CD8-positive, alpha-beta memory T cell (primary cell): Measurements from ENCODE around the gene COMP. TPM values are rescaled to one million over a fixed set of nuclear protein-coding genes. Genes with fewer than 3 reads are reported as not detected.

Experiments
- CTCF ChIA-PET: fragments of 350-600 bp; sonication (Branson Sonifier 250); formaldehyde crosslinking; loops from one replicate; lab custom pipeline; 2021; ENCODE audit warnings: antibody characterized with exemption; lab: Charles Lee
- POLR2A ChIA-PET: fragments of 350-600 bp; sonication (Branson Sonifier 250); formaldehyde crosslinking; loops from one replicate; lab custom pipeline; 2021; ENCODE audit warnings: antibody characterized with exemption; lab: Charles Lee
- DNase-seq, 5 donors: peaks; one replicate each; pipeline versions ENCODE4 v3.0.0 to v3.0.0-alpha.2; 2020 to 2022; ENCODE audit warnings: mixed read lengths in 1 of 5
- H3K27ac ChIP-seq: one replicate; pipeline ENCODE4 v1.7.0; 2013; ENCODE audit warnings: low read depth, mild to moderate bottlenecking, low read length, moderate library complexity
- H3K27me3 ChIP-seq: 2 replicates; pipeline ENCODE4 v1.7.0; 2013; ENCODE audit warnings: low read length, mild to moderate bottlenecking; ENCODE audit not compliant: insufficient read depth, poor library complexity, severe bottlenecking
- H3K36me3 ChIP-seq: 2 replicates; pipeline ENCODE4 v1.7.0; 2013; ENCODE audit warnings: mild to moderate bottlenecking, low read length, moderate library complexity; ENCODE audit not compliant: insufficient read depth
- H3K4me1 ChIP-seq: 2 replicates; pipeline ENCODE4 v1.7.0; 2013; ENCODE audit warnings: mild to moderate bottlenecking, low read length, moderate library complexity; ENCODE audit not compliant: insufficient read depth
- H3K4me3 ChIP-seq: 2 replicates; pipeline ENCODE4 v1.7.0; 2013; ENCODE audit warnings: mild to moderate bottlenecking, low read length
- H3K9me3 ChIP-seq: 2 replicates; pipeline ENCODE4 v1.7.0; 2013; ENCODE audit warnings: mild to moderate bottlenecking, low read length
- H3K27ac Mint-ChIP-seq, 8 donors: one replicate each; pipeline ENCODE4 v1.8.0; 2020 to 2021; ENCODE audit warnings: mixed read lengths in 8 of 8, mild to moderate bottlenecking in 6 of 8, inconsistent platforms in 3 of 8, moderate library complexity in 3 of 8
- H3K27me3 Mint-ChIP-seq, 2 donors: one replicate each; pipeline ENCODE4 v1.8.0; 2020 to 2021; ENCODE audit warnings: mixed read lengths in 2 of 2, mild to moderate bottlenecking in 1 of 2, moderate library complexity in 1 of 2
- H3K36me3 Mint-ChIP-seq, 3 donors: one replicate each; pipeline ENCODE4 v1.8.0; 2020 to 2021; ENCODE audit warnings: mixed read lengths in 3 of 3, inconsistent platforms in 1 of 3, mild to moderate bottlenecking in 1 of 3
- H3K4me1 Mint-ChIP-seq, 3 donors: one replicate each; pipeline ENCODE4 v1.8.0; 2020 to 2021; ENCODE audit warnings: mixed read lengths in 3 of 3, inconsistent platforms in 1 of 3, mild to moderate bottlenecking in 1 of 3
- H3K4me3 Mint-ChIP-seq, 7 donors: one replicate each; pipeline ENCODE4 v1.8.0; 2020 to 2021; ENCODE audit warnings: mixed read lengths in 7 of 7, mild to moderate bottlenecking in 6 of 7, moderate library complexity in 4 of 7, inconsistent platforms in 2 of 7
- H3K9me3 Mint-ChIP-seq, 5 donors: one replicate each; pipeline ENCODE4 v1.8.0; 2020 to 2022; ENCODE audit warnings: mixed read lengths in 5 of 5, mild to moderate bottlenecking in 3 of 5, moderate library complexity in 2 of 5, inconsistent platforms in 1 of 5
- polyA plus RNA-seq: library from polyadenylated mRNA; unstranded; fragments of 300-500 nt; fragmentation: Illumina TruSeq; gene quantifications from one replicate; pipeline ENCODE4 v1.2.3, GENCODE V29; 2021
- total RNA-seq, 2 experiments: library from RNA; stranded (reverse); gene quantifications; one replicate each; pipeline ENCODE4 v1.2.3, GENCODE V29; 2021

Gene COMP
- not detected for total RNA-seq
- polyA plus RNA-seq = not detected

- ChIA-PET CTCF (no interaction called here), POLR2A (no interaction called here)
- no peak within 1 kb of the TSS for H3K27ac ChIP-seq
- peaks cover 0 to 1% (median 0%) of the 10 kb centered on the region in 3 donors for H3K36me3 Mint-ChIP-seq
- H3K9me3 Mint-ChIP-seq = peaks cover 0 to 7% (median 0%) of the 10 kb centered on the region in 5 donors
- no peak within 1 kb of the TSS for H3K4me3 ChIP-seq
- H3K4me1 ChIP-seq = peaks cover 19% of the 10 kb centered on the region
- H3K27me3 ChIP-seq = peaks cover 30% of the 10 kb centered on the region
- peak within 1 kb of the TSS in 3 of 8 donors; percentile 21 to 73 (median 52) for H3K27ac Mint-ChIP-seq
- DNase-seq = no peak
- H3K9me3 ChIP-seq = no peaks in the 10 kb centered on the region
- H3K4me3 Mint-ChIP-seq = peak within 1 kb of the TSS; percentile 55 to 90 (median 79)
- H3K4me1 Mint-ChIP-seq = peaks cover 23 to 43% (median 28%) of the 10 kb centered on the region in 3 donors
- H3K36me3 ChIP-seq = no peaks in the 10 kb centered on the region
- H3K27me3 Mint-ChIP-seq = peaks cover 58 to 77% of the 10 kb centered on the region in 2 donors
Measured at GRCh38 chr19:18790566-18791314, at the start of gene COMP. TSS of gene COMP (minus strand) at chr19:18791305. CDS start at chr19:18791269, 36 bp downstream.

- H3K4me1 ChIP-seq = peaks cover 85% of the 10 kb centered on the region
- no peak overlapping the region for H3K4me3 ChIP-seq
- Mint-ChIP-seq H3K36me3 (peaks cover 0 to 38% (median 4%) of the 10 kb centered on the region in 3 donors), H3K27me3 (peaks cover 0 to 3% of the 10 kb centered on the region in 2 donors), H3K27ac (peak overlapping the region; percentile 23 to 85 (median 66)), H3K4me3 (peak overlapping the region in 5 of 7 donors; percentile 17 to 78 (median 61)), H3K9me3 (no peaks in the 10 kb centered on the region), H3K4me1 (peaks cover 82 to 96% (median 93%) of the 10 kb centered on the region in 3 donors)
- no peak overlapping the region for H3K27ac ChIP-seq
- H3K27me3 ChIP-seq = no peaks in the 10 kb centered on the region
- peaks cover 12% of the 10 kb centered on the region for H3K36me3 ChIP-seq
- no peaks in the 10 kb centered on the region for H3K9me3 ChIP-seq
- POLR2A ChIA-PET = interaction anchor here (1.4 kb wide), 1 partner anchor 8 kb away, joined by 6 read pairs; the partner anchor contains the start of gene UPF1
- CTCF ChIA-PET = interaction anchor here (1.1 to 3.1 kb wide), 5 partner anchors 9 to 390 kb away, joined by 4 to 22 read pairs (median 5); partner anchors contain the start of genes REX1BD and UPF1
- no peak for DNase-seq
Measured at GRCh38 chr19:18840288-18841267, 49.5 kb upstream of the COMP start.

GRCh38 chr19:18839465-18840287 is 48.6 kb upstream of the COMP start:
- ChIA-PET POLR2A (no interaction called here), CTCF (interaction anchor here (1.1 to 1.7 kb wide), 4 partner anchors 9 to 389 kb away, joined by 4 to 6 read pairs (median 4); partner anchors contain the start of gene REX1BD)
- DNase-seq = no peak
- peaks cover 85% of the 10 kb centered on the region for H3K4me1 ChIP-seq
- Mint-ChIP-seq H3K36me3 (peaks cover 0 to 45% (median 8%) of the 10 kb centered on the region in 3 donors), H3K4me1 (peaks cover 81 to 97% (median 94%) of the 10 kb centered on the region in 3 donors), H3K4me3 (peak overlapping the region in 5 of 7 donors; percentile 24 to 53 (median 35)), H3K27me3 (peaks cover 0 to 2% of the 10 kb centered on the region in 2 donors), H3K9me3 (no peaks in the 10 kb centered on the region), H3K27ac (peak overlapping the region; percentile 23 to 79 (median 64))
- H3K27me3 ChIP-seq = no peaks in the 10 kb centered on the region
- H3K4me3 ChIP-seq = no peak overlapping the region
- peaks cover 19% of the 10 kb centered on the region for H3K36me3 ChIP-seq
- no peaks in the 10 kb centered on the region for H3K9me3 ChIP-seq
- H3K27ac ChIP-seq = no peak overlapping the region

GRCh38 chr19:18834644-18834984 is 43.5 kb upstream of the COMP start:
- Histone ChIP-seq H3K27ac (no peak overlapping the region), H3K9me3 (no peaks in the 10 kb centered on the region), H3K27me3 (no peaks in the 10 kb centered on the region), H3K4me1 (peaks cover 58% of the 10 kb centered on the region), H3K36me3 (peaks cover 19% of the 10 kb centered on the region), H3K4me3 (peak overlapping the region; percentile 77)
- Mint-ChIP-seq H3K36me3 (peaks cover 0 to 60% (median 6%) of the 10 kb centered on the region in 3 donors), H3K9me3 (no peaks in the 10 kb centered on the region), H3K27ac (peak overlapping the region; percentile 4 to 96 (median 91)), H3K27me3 (no peaks in the 10 kb centered on the region), H3K4me1 (peaks cover 60 to 68% (median 67%) of the 10 kb centered on the region in 3 donors), H3K4me3 (peak overlapping the region; percentile 89 to 98 (median 92))
- no peak for DNase-seq
- POLR2A ChIA-PET = no interaction called here
- CTCF ChIA-PET = interaction anchor here (2.0 kb wide), 1 partner anchor 13 kb away, joined by 6 read pairs; no protein-coding TSS in a partner anchor

GRCh38 chr19:18833849-18834643 is 42.9 kb upstream of the COMP start:
- Histone ChIP-seq H3K27ac (peak overlapping the region; percentile 27), H3K4me1 (peaks cover 52% of the 10 kb centered on the region), H3K27me3 (no peaks in the 10 kb centered on the region), H3K4me3 (peak overlapping the region; percentile 77), H3K9me3 (no peaks in the 10 kb centered on the region), H3K36me3 (peaks cover 19% of the 10 kb centered on the region)
- peaks cover 54 to 63% (median 62%) of the 10 kb centered on the region in 3 donors for H3K4me1 Mint-ChIP-seq
- CTCF ChIA-PET = interaction anchor here (0.8 to 2.0 kb wide), 3 partner anchors 11 to 240 kb away, joined by 3 to 6 read pairs (median 3); no protein-coding TSS in a partner anchor
- H3K36me3 Mint-ChIP-seq = peaks cover 0 to 56% (median 6%) of the 10 kb centered on the region in 3 donors
- H3K4me3 Mint-ChIP-seq = peak overlapping the region; percentile 89 to 98 (median 92)
- peak overlapping the region; percentile 70 to 96 (median 92) for H3K27ac Mint-ChIP-seq
- peaks cover 0 to under 1% of the 10 kb centered on the region in 2 donors for H3K27me3 Mint-ChIP-seq
- no peaks in the 10 kb centered on the region for H3K9me3 Mint-ChIP-seq
- POLR2A ChIA-PET = interaction anchor here (0.5 kb wide), 1 partner anchor 337 kb away, joined by 6 read pairs; no protein-coding TSS in a partner anchor
- no peak for DNase-seq

- no peaks in the 10 kb centered on the region for H3K9me3 Mint-ChIP-seq
- Histone ChIP-seq H3K27ac (peak overlapping the region; percentile 78), H3K27me3 (no peaks in the 10 kb centered on the region), H3K9me3 (no peaks in the 10 kb centered on the region), H3K36me3 (peaks cover 19% of the 10 kb centered on the region), H3K4me1 (peaks cover 46% of the 10 kb centered on the region), H3K4me3 (peak overlapping the region; percentile 77)
- H3K27ac Mint-ChIP-seq = peak overlapping the region; percentile 83 to 98 (median 94)
- peaks cover 0 to 50% (median 6%) of the 10 kb centered on the region in 3 donors for H3K36me3 Mint-ChIP-seq
- H3K27me3 Mint-ChIP-seq = peaks cover 3 to 6% of the 10 kb centered on the region in 2 donors
- ChIA-PET POLR2A (interaction anchor here (1.2 to 1.9 kb wide), 2 partner anchors 8 to 239 kb away, joined by 3 to 6 read pairs; no protein-coding TSS in a partner anchor), CTCF (interaction anchor here (0.8 to 2.0 kb wide), 5 partner anchors 12 to 246 kb away, joined by 3 to 6 read pairs (median 3); no protein-coding TSS in a partner anchor)
- H3K4me1 Mint-ChIP-seq = peaks cover 50 to 54% (median 53%) of the 10 kb centered on the region in 3 donors
- peak overlapping the region; percentile 89 to 98 (median 92) for H3K4me3 Mint-ChIP-seq
- DNase-seq = no peak
Measured at GRCh38 chr19:18833141-18833476, 42.0 kb upstream of the COMP start.
